Endothelial cell of umbilical vein (primary cell): ENCODE results near the gene CAND1. TPM values are rescaled to one million over a fixed set of nuclear protein-coding genes. Genes with fewer than 3 reads are reported as not detected.

Experiments used
- BruUV-seq: library from RNA; stranded (reverse); fragments of 400-500 nt; replicated peaks from 2 replicates; lab custom pipeline; 2021; lab: Mats Ljungman, UMichigan
- CTCF ChIA-PET: fragments of 300-600, 350-600 bp; sonication (Branson Sonifier 250); formaldehyde crosslinking; loops from one replicate; lab custom pipeline; 2021; ENCODE audit warnings: antibody characterized with exemption, inconsistent platforms; lab: Charles Lee
- POLR2A ChIA-PET: fragments of 300-600, 350-600 bp; sonication (Branson Sonifier 250); formaldehyde crosslinking; loops from one replicate; lab custom pipeline; 2021; ENCODE audit warnings: antibody characterized with exemption, inconsistent platforms; lab: Charles Lee
- DNase-seq: peaks from one replicate; pipeline ENCODE4 v3.0.0-alpha.2; 2011; ENCODE audit warnings: low read depth, low spot score
- FAIRE-seq: peaks from 2 replicates; lab custom pipeline; 2011; peaks lifted over from hg19 to GRCh38; lab: Jason Lieb, UNC
- H2AFZ ChIP-seq: 2 replicates; pipeline ENCODE4 v1.6.0; 2012; ENCODE audit warnings: low read depth, low read length, control low read depth, inconsistent platforms
- H3K27ac ChIP-seq: 2 replicates; pipeline ENCODE4 v1.5.1; 2011; ENCODE audit warnings: low read depth, mild to moderate bottlenecking, control low read depth, low read length, moderate library complexity; ENCODE audit not compliant: insufficient read depth
- H3K27me3 ChIP-seq, 2 experiments: 2 replicates each; pipeline versions ENCODE4 v1.6.0 to v1.6.1; 2011; ENCODE audit warnings: low read length in 2 of 2, mixed read lengths in 1 of 2; ENCODE audit not compliant: control insufficient read depth in 2 of 2, insufficient read depth in 2 of 2
- H3K36me3 ChIP-seq, 2 experiments: 2 replicates in 1 of 2; 3 replicates in 1 of 2; pipeline ENCODE4 v1.5.1; 2011; ENCODE audit warnings: low read length in 2 of 2, mild to moderate bottlenecking in 1 of 2, moderate library complexity in 1 of 2; ENCODE audit not compliant: control insufficient read depth in 2 of 2, insufficient read depth in 2 of 2; ENCODE audit errors: extremely low read depth in 1 of 2
- H3K4me1 ChIP-seq: 3 replicates; pipeline ENCODE4 v1.5.1; 2011; ENCODE audit warnings: mild to moderate bottlenecking, low read length; ENCODE audit not compliant: control insufficient read depth, insufficient read depth; ENCODE audit errors: extremely low read depth
- H3K4me2 ChIP-seq: 2 replicates; pipeline ENCODE4 v1.6.1; 2011; ENCODE audit warnings: low read length, control low read depth, mixed read lengths; ENCODE audit not compliant: insufficient read depth
- H3K4me3 ChIP-seq, 3 experiments: fragments of 200-600 bp in 1 of 3; sonication (generic), shearing (Covaris generic) in 1 of 3; replicated peaks in 1 of 3; 2 replicates each; pipeline ENCODE4 v1.5.1; 2011 to 2016; ENCODE audit warnings: control low read depth in 3 of 3, low read length in 3 of 3, mild to moderate bottlenecking in 2 of 3, inconsistent platforms in 1 of 3, low read depth in 1 of 3, moderate library complexity in 1 of 3; ENCODE audit not compliant: insufficient read depth in 1 of 3
- H3K79me2 ChIP-seq: 2 replicates; pipeline ENCODE4 v1.6.0; 2012; ENCODE audit warnings: low read length, inconsistent platforms; ENCODE audit not compliant: control insufficient read depth, insufficient read depth
- H3K9ac ChIP-seq: replicated peaks from 2 replicates; pipeline ENCODE3; 2011; ENCODE audit warnings: low read length, control low read depth; ENCODE audit not compliant: insufficient read depth; ENCODE audit errors: extremely low read depth
- H3K9me1 ChIP-seq: replicated peaks from 3 replicates; pipeline ENCODE4 v1.6.0; 2011; ENCODE audit warnings: mild to moderate bottlenecking, low read length; ENCODE audit not compliant: control insufficient read depth, insufficient read depth; ENCODE audit errors: extremely low read depth
- H3K9me3 ChIP-seq: replicated peaks from 2 replicates; pipeline ENCODE4 v1.5.1; 2012; ENCODE audit warnings: low read length, inconsistent platforms; ENCODE audit not compliant: control insufficient read depth, insufficient read depth
- H4K20me1 ChIP-seq: replicated peaks from 2 replicates; pipeline ENCODE3; 2011; ENCODE audit warnings: mild to moderate bottlenecking, low read length; ENCODE audit not compliant: control insufficient read depth, insufficient read depth; ENCODE audit errors: extremely low read depth
- CTCF ChIP-seq, 2 donors: IDR thresholded peaks; 1 replicate in 1 of 2; 2 replicates in 1 of 2; pipeline ENCODE4 v1.5.1; 2011; ENCODE audit warnings: low read length in 2 of 2, mild to moderate bottlenecking in 2 of 2, moderate library complexity in 2 of 2, control low read depth in 1 of 2, inconsistent platforms in 1 of 2, low read depth in 1 of 2; ENCODE audit not compliant: insufficient read depth in 1 of 2; ENCODE audit errors: extremely low read depth in 1 of 2
- EZH2 ChIP-seq: IDR thresholded peaks from 2 replicates; pipeline ENCODE4 v1.6.1; 2012; ENCODE audit warnings: borderline replicate concordance, low read depth, mild to moderate bottlenecking, moderate library complexity, low read length, inconsistent platforms; ENCODE audit not compliant: severe bottlenecking
- FOS ChIP-seq: IDR thresholded peaks from 2 replicates; pipeline ENCODE4 v1.6.1; 2011; ENCODE audit warnings: mild to moderate bottlenecking, low read length, moderate library complexity, borderline replicate concordance; ENCODE audit not compliant: insufficient read depth
- GATA2 ChIP-seq: IDR thresholded peaks from 2 replicates; pipeline ENCODE4 v1.7.0; 2011; ENCODE audit warnings: low read depth, mild to moderate bottlenecking, moderate library complexity, mixed read lengths, low read length; ENCODE audit not compliant: insufficient read length, insufficient read depth
- JUN ChIP-seq: IDR thresholded peaks from 2 replicates; pipeline ENCODE4 v1.6.1; 2011; ENCODE audit warnings: borderline replicate concordance, low read depth; ENCODE audit not compliant: insufficient read length, insufficient read depth
- MAX ChIP-seq: IDR thresholded peaks from 2 replicates; pipeline ENCODE4 v1.6.1; 2011; ENCODE audit not compliant: insufficient read depth, insufficient read length
- MYC ChIP-seq: IDR thresholded peaks from one replicate; pipeline ENCODE4 v1.6.1; 2011; ENCODE audit warnings: mild to moderate bottlenecking, low read depth, low read length
- POLR2A ChIP-seq: IDR thresholded peaks from 2 replicates; pipeline ENCODE4 v1.6.1; 2012; ENCODE audit warnings: low read depth, mild to moderate bottlenecking, control low read depth, low read length
- POLR2AphosphoS5 ChIP-seq: IDR thresholded peaks from 2 replicates; pipeline ENCODE4 v1.6.1; 2012; ENCODE audit warnings: low read depth, mild to moderate bottlenecking, control low read depth, low read length, moderate library complexity; ENCODE audit not compliant: insufficient read depth
- dilution Hi-C: fragments of 300-500 bp; cut with MboI; formaldehyde crosslinking; loops from one replicate; pipeline ENCODE4 v1.15.0; 2019; ENCODE audit warnings: low sequenced_read_pairs; ENCODE audit not compliant: extremely low pct_ligation_motif_present
- intact Hi-C: fragments of 100-400 bp; cut with micrococcal nuclease; formaldehyde crosslinking; loops from one replicate; pipeline ENCODE4 v1.10.0; 2022
- polyA plus RNA-seq, 4 experiments: library from polyadenylated mRNA; depleted of rRNA in 3 of 4; stranded (reverse) in 3 of 4; unstranded in 1 of 4; fragments of >200 nt; gene quantifications; 2 replicates each; pipeline versions ENCODE4 v1.2.1 to v1.2.3, GENCODE V29; 2011 to 2012; ENCODE audit warnings: missing spikeins in 1 of 4
- total RNA-seq: library from RNA; stranded (reverse); gene quantifications from 2 replicates; pipeline ENCODE4 v1.2.3, GENCODE V29; 2021

Gene CAND1
- total and polyA plus RNA-seq, 2 donors (not counting 3 experiments of a cell fraction or from before 2014, with no cell fraction given) = 28.3 to 128 TPM

- H3K4me2 ChIP-seq = no peak overlapping the region
- no peak for FAIRE-seq
- BruUV-seq = no TSS peak
Measured at GRCh38 chr12:67333649-67334048, 64.5 kb downstream of the CAND1 start.

More at GRCh38 chr12:67333649-67334048, 64.5 kb downstream of the CAND1 start:
- dilution Hi-C loops = no loop called here
- H3K36me3 ChIP-seq = no peaks in the 10 kb centered on the region
- no peaks in the 10 kb centered on the region for H3K9me3 ChIP-seq
- CTCF ChIA-PET = no interaction called here
- no peak overlapping the region for H3K4me3 ChIP-seq
- intact Hi-C loops = no loop called here
- TF ChIP-seq MAX (no peak), MYC (no peak), CTCF (IDR thresholded peaks at IDR 0.05; ENCODE audit: extremely low read depth in 1 of 2, insufficient read depth in 1 of 2, low read depth in 1 of 2, low read length in 2 of 2) (no peak), POLR2AphosphoS5 (no peak), POLR2A (no peak), FOS (no peak), JUN (no peak), GATA2 (no peak), EZH2 (no peak)
- H4K20me1 ChIP-seq = no peaks in the 10 kb centered on the region
- no peaks in the 10 kb centered on the region for H3K4me1 ChIP-seq
- POLR2A ChIA-PET = no interaction called here
- H2AFZ ChIP-seq = no peak overlapping the region
- no peak for DNase-seq
- H3K79me2 ChIP-seq = no peaks in the 10 kb centered on the region
- H3K9ac ChIP-seq = no peak overlapping the region
- H3K27me3 ChIP-seq = no peaks in the 10 kb centered on the region
- no peaks in the 10 kb centered on the region for H3K9me1 ChIP-seq
- no peak overlapping the region for H3K27ac ChIP-seq
